MM.1S (cell line): Measurements from ENCODE around the gene PPP2CA.

Experiments
- CTCF ChIP-seq: fragments of 300-600 bp; sonication (generic); IDR thresholded peaks from 2 replicates; pipeline ENCODE4 v1.5.1; 2016; ENCODE audit warnings: antibody characterized with exemption, low read length, mixed read lengths
- EZH2 ChIP-seq: fragments of 300-600 bp; sonication (generic); optimal IDR thresholded peaks from 2 replicates; pipeline ENCODE3; 2017; ENCODE audit warnings: low read depth, mild to moderate bottlenecking, antibody characterized with exemption, low read length, mixed read lengths
- EZH2phosphoT487 ChIP-seq: fragments of 300-600 bp; sonication (generic); IDR thresholded peaks from 2 replicates; pipeline ENCODE4 v1.6.1; 2018; ENCODE audit warnings: antibody characterized with exemption, low read length

DNA sequence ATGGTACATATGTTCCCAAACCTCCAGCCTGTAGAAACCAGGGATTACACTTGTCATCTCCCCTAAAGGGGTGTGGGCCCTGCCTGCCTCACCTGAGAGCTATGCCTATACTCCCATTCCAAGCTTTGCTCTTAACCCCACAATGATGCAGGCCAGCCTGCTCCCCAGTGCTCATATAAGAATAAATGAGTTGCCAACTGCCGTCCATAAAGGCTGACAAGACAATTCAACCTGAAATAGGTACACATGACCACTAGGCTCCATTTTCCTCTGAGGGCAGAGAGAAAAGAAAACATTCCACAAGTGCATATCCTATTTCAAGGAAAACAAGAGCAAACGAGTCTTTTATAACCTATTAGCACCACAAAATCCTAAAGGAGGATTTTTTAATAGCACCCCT, 77.6 kb downstream of the PPP2CA start:
- TF ChIP-seq EZH2 (no peak), CTCF (no peak), EZH2phosphoT487 (no peak)
